ENCODE results near the gene MVB12B. TPM values are rescaled to one million over a fixed set of nuclear protein-coding genes. Genes with fewer than 3 reads are reported as not detected.
A peak's percentile ranks its signal among the peaks of the same experiment; 100 is the strongest.

The MVB12B gene
- total RNA-seq, 4 donors from 2014 or later = 15.7 to 27.3 (median 22.7) TPM

DNA sequence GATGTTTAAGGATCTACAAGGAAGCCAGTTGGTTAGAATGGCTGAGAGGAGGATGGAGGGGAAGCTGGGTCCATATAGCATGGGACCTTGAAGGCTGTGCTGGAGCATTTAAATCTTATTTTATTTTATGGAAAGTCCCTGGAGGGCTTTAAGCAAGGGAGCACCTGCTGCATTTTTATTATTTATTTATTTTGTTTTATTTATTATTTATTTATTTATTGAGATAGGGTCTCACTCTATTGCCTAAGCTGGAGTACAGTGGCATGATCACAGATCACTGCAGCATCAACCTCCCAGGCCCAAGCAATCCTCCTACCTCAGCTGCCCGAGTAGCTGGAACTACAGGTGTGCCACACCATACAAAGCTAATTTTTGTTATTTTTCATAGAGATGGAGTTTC lies 4.9 kb upstream of the MVB12B start:
- Histone ChIP-seq H3K4me1 (peaks cover 0 to 7% (median 6%) of the 10 kb centered on the region in 4 donors), H3K27ac (no peak overlapping the region), H3K9me3 (peaks cover 9 to 12% of the 10 kb centered on the region in 2 donors), H3K4me3 (no peak overlapping the region), H3K27me3 (no peaks in the 10 kb centered on the region), H3K36me3 (no peaks in the 10 kb centered on the region)
- TF ChIP-seq CTCF (IDR thresholded peaks at IDR 0.05) (no peak), EP300 (IDR thresholded peaks at IDR 0.05; ENCODE audit: low read depth) (no peak), POLR2AphosphoS5 (IDR thresholded peaks at IDR 0.05) (no peak), POLR2A (IDR thresholded peaks at IDR 0.05) (no peak)
- 80 to 100% methylated on average over 1 of the region's 1 CpG for WGBS, 2 donors (ENCODE audit: low coverage in 1 of 2)
- intact Hi-C loops (cut with DNase I; ENCODE audit: low total_unique reads) = no loop called here
- in situ Hi-C loops (cut with MboI; ENCODE audit: low pct_ligation_motif_present in 1 of 4, low pct_unique_long_range_greater_than_20kb in 1 of 4, low sequenced_read_pairs in 3 of 4) = loop anchor here in 3 of 4 donors (10.0 to 25.0 kb wide), 2 partner anchors 63 to 166 kb away; no protein-coding TSS in a partner anchor
- no peak for DNase-seq

DNA sequence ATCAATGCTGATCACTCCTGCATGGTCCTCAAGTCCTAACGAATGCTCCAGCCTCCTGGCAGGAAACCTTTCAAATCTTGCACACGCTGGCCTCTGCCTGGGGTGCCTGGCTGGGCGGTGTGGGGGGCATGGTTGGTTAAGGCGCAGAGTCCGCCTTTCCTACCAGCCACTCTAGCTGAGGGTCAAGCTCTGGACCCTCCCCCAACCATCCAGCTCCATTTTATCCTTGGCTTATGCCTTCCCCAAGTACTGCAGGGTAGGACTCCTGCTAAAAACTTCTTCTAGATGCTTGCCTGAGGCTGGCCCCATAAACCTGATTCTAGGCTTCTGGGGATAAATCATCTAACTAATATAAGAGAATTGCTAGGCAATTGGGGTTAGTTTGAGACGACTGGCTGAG lies 808 bp upstream of the MVB12B start:
- in situ Hi-C loops (cut with MboI; ENCODE audit: low pct_ligation_motif_present in 1 of 4, low pct_unique_long_range_greater_than_20kb in 1 of 4, low sequenced_read_pairs in 3 of 4) (loop anchor here in 1 of 4 donors (10.0 kb wide), 1 partner anchor 59 kb away; no protein-coding TSS in a partner anchor), intact Hi-C loops (cut with DNase I; ENCODE audit: low total_unique reads) (no loop called here)
- no peak for TF ChIP-seq CTCF (IDR thresholded peaks at IDR 0.05)
- H3K4me3 ChIP-seq = peak overlapping the region in 3 of 4 donors; percentile 44 to 65 (median 65)
- no peaks in the 10 kb centered on the region for H3K36me3 ChIP-seq
- H3K27me3 ChIP-seq = no peaks in the 10 kb centered on the region
- H3K4me1 ChIP-seq = peaks cover 0 to 28% (median 16%) of the 10 kb centered on the region in 4 donors
- H3K27ac ChIP-seq = peak overlapping the region; percentile 80 to 91 (median 82)
- DNase-seq = no peak
- 85% methylated on average over 6 of the region's 6 CpGs; no CpG with 5 or more reads in 1 of the 2 donors for WGBS, 2 donors (ENCODE audit: low coverage in 1 of 2)
- H3K9me3 ChIP-seq = peaks cover 9 to 12% of the 10 kb centered on the region in 2 donors

GRCh38 chr9:126327006-126327713 lies 531 bp downstream of the MVB12B start:
- H3K36me3 ChIP-seq = no peaks in the 10 kb centered on the region
- H3K4me1 ChIP-seq = peaks cover 0 to 28% (median 16%) of the 10 kb centered on the region in 4 donors
- no peak for TF ChIP-seq CTCF (IDR thresholded peaks at IDR 0.05)
- no peak for TF ChIP-seq EP300 (IDR thresholded peaks at IDR 0.05; ENCODE audit: low read depth)
- no peak for TF ChIP-seq POLR2A (IDR thresholded peaks at IDR 0.05)
- peak overlapping the region; percentile 80 to 91 (median 82) for H3K27ac ChIP-seq
- DNase-seq = no peak
- WGBS, 2 donors (ENCODE audit: low coverage in 1 of 2) = 6% methylated on average over 21 of the region's 59 CpGs; no CpG with 5 or more reads in 1 of the 2 donors
- peaks cover 9 to 12% of the 10 kb centered on the region in 2 donors for H3K9me3 ChIP-seq
- in situ Hi-C loops (cut with MboI; ENCODE audit: low pct_ligation_motif_present in 1 of 4, low pct_unique_long_range_greater_than_20kb in 1 of 4, low sequenced_read_pairs in 3 of 4) = loop anchor here in 1 of 4 donors (10.0 kb wide), 1 partner anchor 58 kb away; no protein-coding TSS in a partner anchor
- intact Hi-C loops (cut with DNase I; ENCODE audit: low total_unique reads) = no loop called here
- peak overlapping the region; percentile 44 to 79 (median 65) for H3K4me3 ChIP-seq
- H3K27me3 ChIP-seq = no peaks in the 10 kb centered on the region

- Histone ChIP-seq H3K27ac (peak overlapping the region; percentile 80 to 91 (median 82)), H3K9me3 (peaks cover 9 to 12% of the 10 kb centered on the region in 2 donors), H3K4me1 (peaks cover 0 to 28% (median 16%) of the 10 kb centered on the region in 4 donors), H3K36me3 (no peaks in the 10 kb centered on the region), H3K4me3 (peak overlapping the region in 3 of 4 donors; percentile 44 to 65 (median 65)), H3K27me3 (no peaks in the 10 kb centered on the region)
- intact Hi-C loops (cut with DNase I; ENCODE audit: low total_unique reads) (no loop called here), in situ Hi-C loops (cut with MboI; ENCODE audit: low pct_ligation_motif_present in 1 of 4, low pct_unique_long_range_greater_than_20kb in 1 of 4, low sequenced_read_pairs in 3 of 4) (loop anchor here in 1 of 4 donors (10.0 kb wide), 1 partner anchor 57 kb away; no protein-coding TSS in a partner anchor)
- TF ChIP-seq POLR2AphosphoS5 (IDR thresholded peaks at IDR 0.05) = no peak
- no peak for TF ChIP-seq POLR2A (IDR thresholded peaks at IDR 0.05)
- TF ChIP-seq CTCF (IDR thresholded peaks at IDR 0.05) = no peak
- TF ChIP-seq EP300 (IDR thresholded peaks at IDR 0.05; ENCODE audit: low read depth) = no peak
- DNase-seq = no peak
- WGBS, 2 donors (ENCODE audit: low coverage in 1 of 2) = 51% methylated on average over 5 of the region's 5 CpGs; no CpG with 5 or more reads in 1 of the 2 donors
These were observed 1.1 kb downstream of the MVB12B start for GRCh38 chr9:126327714-126328185.
